AG08396 (cell line): ENCODE results near the gene SPNS2.

Experiments
- DNase-seq: peaks from one replicate; pipeline ENCODE4 v3.0.0; 2012; ENCODE audit warnings: low spot score, mixed read lengths

The SPNS2 gene

DNA sequence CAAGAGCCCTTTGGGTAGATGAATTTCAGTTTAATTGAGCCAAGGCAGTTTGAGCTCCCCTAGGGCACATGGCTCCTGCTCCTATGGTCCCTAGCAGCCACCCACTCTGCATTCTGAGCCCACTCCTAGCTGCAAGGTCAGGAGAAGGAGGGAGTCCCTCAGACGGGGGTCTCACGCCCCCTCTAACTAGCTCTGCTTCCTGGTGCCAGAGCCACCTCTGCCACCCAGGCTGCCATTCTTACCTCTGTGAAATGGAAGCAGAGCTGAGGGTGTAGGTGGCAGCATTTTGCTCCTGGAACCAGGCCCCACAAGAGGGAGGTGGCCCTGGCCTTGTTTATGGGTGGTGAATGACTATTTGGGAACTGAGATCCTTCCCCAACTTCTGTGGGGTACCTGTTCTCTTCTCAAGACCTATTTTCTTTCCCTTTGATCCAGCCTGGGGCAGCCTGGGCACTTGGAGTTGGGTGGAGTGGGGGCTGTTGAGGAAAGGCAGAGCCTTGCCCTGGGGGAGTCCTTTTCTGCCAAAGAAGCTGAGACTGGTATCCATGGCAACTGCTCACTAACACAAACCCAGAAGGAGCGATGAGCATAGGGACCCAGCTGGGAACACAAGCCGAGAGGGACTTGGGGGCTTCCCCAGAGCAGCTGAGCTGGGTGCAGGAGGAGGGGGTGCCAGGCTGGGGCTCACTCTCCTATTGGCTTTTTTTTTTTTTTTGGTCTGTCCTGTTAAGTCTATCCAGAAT is 4.8 kb downstream of the SPNS2 start:
- no peak for DNase-seq

DNA sequence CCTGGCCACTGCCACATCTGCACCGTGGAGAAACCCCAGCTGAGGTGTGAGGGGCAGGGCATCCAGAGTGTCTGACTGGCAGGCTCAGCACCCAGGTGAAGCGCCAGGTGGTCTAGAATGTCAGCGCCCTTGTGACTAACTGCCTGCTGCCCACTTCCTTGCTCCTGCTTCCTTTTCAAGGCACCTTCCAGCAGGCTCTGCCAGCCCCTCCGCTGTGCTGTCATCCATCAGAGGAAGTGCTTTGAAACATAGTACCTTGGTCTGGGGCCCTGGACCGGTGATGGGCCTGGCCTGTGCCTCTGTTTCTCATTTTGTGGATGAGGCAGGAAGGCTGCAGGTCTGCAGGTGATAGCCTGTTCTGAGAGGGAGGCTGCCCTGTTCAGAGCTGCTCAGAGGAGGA is 5.5 kb downstream of the SPNS2 start:
- no peak for DNase-seq

DNA sequence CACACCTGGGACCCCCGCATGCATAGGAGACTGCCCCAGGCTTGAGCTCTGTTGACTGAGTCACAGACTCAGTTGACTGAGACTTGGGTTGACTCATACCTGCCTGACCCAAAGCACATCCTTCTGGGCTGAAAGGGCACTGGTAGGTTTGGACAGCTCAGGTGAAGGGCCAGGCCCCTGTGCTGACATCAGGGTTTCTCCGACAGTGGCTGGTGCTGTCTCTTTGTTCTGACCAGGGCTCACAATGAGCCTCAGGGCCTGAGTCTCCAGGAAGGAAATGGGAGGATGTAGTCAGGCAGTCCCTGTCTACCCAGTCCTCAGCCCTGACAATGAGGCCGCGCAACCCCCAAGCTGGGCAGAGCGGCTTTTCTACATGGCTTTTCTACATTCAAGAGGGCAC is 6.5 kb downstream of the SPNS2 start:
- no peak for DNase-seq

GRCh38 chr17:4506175-4506813 is 7.6 kb downstream of the SPNS2 start:
- DNase-seq: no peak

DNA sequence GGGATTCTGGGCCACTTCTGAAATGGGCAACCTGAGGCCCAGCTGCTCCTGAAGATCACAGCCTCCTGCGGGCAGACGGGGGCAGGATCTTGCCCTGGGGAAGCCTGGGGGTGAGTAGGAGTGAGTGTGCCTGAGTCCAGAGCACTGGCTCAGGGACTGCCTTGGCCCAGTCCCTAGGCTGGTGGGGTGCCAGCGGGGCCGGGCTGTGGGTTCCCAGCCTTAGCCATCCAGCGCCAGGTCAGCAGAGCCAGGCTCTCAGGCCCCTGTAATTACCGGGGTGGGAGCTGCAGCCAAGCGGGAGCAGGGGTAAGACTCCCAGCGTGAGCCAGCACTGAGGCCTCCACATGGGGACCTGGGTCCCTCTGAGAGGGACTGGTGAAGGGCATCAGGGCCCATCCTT is 8.2 kb downstream of the SPNS2 start:
- DNase-seq: no peak

- no peak for DNase-seq
These were observed 8.9 kb downstream of the SPNS2 start for GRCh38 chr17:4507361-4508111.

GRCh38 chr17:4508207-4508606 is 9.5 kb downstream of the SPNS2 start:
- DNase-seq: no peak

- DNase-seq: no peak
These were observed 10.7 kb downstream of the SPNS2 start for GRCh38 chr17:4509401-4509800.

DNA sequence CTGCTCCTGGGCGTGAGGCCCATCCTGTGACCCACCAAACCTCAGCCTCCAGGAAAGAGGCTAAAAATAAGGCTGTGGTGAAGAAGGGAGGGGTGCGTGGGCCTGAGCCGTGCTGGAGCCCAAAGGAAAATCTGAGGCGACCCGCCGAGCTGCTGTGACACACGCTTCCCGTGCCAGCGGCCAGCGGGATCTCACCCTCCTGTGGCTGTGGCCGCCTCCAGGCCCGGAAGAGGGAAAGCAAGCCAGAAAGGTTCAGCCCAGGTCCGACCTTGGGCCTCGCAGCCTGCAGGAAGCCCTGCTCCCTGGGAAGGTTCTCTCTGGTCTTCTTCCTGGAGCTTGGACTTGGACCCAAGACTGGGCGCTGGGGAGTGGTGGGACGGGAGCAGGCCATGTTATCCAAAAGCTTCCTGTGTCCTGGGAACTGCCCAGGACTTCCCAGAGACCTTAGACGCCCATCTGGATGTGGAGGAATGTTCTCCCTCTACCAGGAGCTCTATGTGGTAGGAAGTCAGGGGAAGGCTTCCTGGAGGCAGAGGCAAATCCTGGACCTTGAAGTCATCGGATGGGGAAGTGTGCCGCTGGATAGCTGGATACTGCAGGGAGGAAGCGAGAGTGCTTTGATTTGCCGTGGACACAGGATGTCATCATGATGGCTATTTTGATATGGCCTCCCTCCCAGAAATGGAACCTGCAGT is 11.4 kb downstream of the SPNS2 start:
- DNase-seq: no peak

- DNase-seq: no peak
These were observed 11.9 kb downstream of the SPNS2 start for GRCh38 chr17:4510618-4510941.

DNA sequence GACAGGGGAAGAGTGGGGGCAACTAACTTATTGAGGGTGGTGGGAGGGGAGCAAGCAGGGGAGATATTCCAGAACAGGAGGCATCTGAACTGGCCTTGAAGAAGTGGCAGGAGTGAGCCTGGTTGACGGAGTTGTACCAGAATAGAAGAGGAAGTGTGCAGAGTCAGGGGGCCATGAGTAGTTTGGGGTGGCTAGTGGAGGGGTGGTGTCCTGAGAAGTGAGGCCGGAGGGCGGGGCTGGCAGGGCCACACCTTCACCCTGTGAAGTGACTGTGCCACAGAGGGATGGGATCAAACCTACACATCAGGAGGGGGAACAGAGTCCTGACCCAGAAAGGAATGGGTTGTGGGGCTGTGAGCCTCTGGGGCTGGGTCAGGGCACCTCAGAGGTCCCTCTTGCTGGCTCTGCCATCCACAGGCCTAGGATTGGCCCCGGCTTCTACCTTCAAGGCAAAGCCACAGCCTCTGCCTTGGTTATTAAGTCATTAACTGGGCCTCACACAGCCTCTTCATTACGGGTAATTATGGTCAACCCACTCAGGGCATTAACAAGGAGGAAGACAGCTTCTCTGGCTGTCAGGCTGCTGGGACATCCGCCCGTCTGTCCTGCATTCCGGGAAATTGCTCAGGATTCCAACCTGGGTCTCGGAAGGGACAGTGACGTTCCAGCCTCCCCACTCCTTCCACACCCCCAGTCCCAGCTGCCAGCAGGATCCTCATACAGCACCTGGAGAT is 12.7 kb downstream of the SPNS2 start:
- no peak for DNase-seq

GRCh38 chr17:4512156-4513112 is 13.8 kb downstream of the SPNS2 start:
- DNase-seq: no peak

- no peak for DNase-seq
These were observed 14.7 kb downstream of the SPNS2 start for GRCh38 chr17:4513113-4514032.

- DNase-seq: no peak
These were observed 15.5 kb downstream of the SPNS2 start for GRCh38 chr17:4514206-4514605.

DNA sequence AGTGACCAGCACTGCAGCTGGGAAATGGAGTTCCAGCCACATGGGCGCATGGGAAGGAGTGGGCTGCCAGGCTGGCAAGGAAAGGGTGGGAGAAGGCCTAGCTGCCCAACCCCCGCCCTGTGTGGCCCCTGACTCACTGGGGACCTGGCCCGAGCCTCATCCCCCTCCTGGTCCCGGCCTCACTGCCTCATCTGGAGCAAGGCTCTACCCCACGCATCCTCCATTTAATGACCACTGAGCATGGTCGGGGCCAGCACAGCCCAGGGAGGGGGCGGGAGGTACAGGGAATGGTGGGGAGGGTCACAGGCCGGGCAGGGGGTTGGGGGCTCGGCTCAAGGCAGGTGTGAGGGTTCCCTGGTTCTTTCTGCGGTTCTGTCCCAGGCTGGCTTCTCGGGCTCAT is 16.1 kb downstream of the SPNS2 start:
- no peak for DNase-seq

- no peak for DNase-seq
These were observed 16.8 kb downstream of the SPNS2 start for GRCh38 chr17:4515501-4515900.

- no peak for DNase-seq
These were observed 18.1 kb downstream of the SPNS2 start for GRCh38 chr17:4516735-4517134.

- DNase-seq: no peak
These were observed 20.2 kb downstream of the SPNS2 start for GRCh38 chr17:4518901-4519300.

GRCh38 chr17:4519361-4519788 is 20.7 kb downstream of the SPNS2 start:
- no peak for DNase-seq
